CMK (cell line): Measurements from ENCODE around the gene PLEKHA6.

ENCODE experiments used
- DNase-seq: peaks from one replicate; pipeline ENCODE4 v3.0.0-alpha.2; 2010; ENCODE audit warnings: low read depth

Gene PLEKHA6

GRCh38 chr1:204286315-204286714, 73.4 kb downstream of the PLEKHA6 start:
- no peak for DNase-seq

GRCh38 chr1:204285436-204286305, 74.1 kb downstream of the PLEKHA6 start:
- DNase-seq: no peak

GRCh38 chr1:204284929-204285328, 74.8 kb downstream of the PLEKHA6 start:
- no peak for DNase-seq

GRCh38 chr1:204283711-204284651, 75.7 kb downstream of the PLEKHA6 start:
- DNase-seq: no peak

GRCh38 chr1:204282761-204283221, 76.9 kb downstream of the PLEKHA6 start:
- DNase-seq: no peak

GRCh38 chr1:204280099-204280961, 79.4 kb downstream of the PLEKHA6 start:
- no peak for DNase-seq

- DNase-seq: no peak
Measured at GRCh38 chr1:204278958-204279357, 80.8 kb downstream of the PLEKHA6 start.

- DNase-seq: no peak
Measured at GRCh38 chr1:204278251-204278650, 81.5 kb downstream of the PLEKHA6 start.

- no peak for DNase-seq
Measured at GRCh38 chr1:204277563-204278219, 82.0 kb downstream of the PLEKHA6 start.

- no peak for DNase-seq
Measured at GRCh38 chr1:204275695-204276370, 83.9 kb downstream of the PLEKHA6 start.

GRCh38 chr1:204274446-204274845, 85.3 kb downstream of the PLEKHA6 start:
- no peak for DNase-seq

GRCh38 chr1:204272505-204272904, 87.2 kb downstream of the PLEKHA6 start:
- no peak for DNase-seq

GRCh38 chr1:204271970-204272369, 87.8 kb downstream of the PLEKHA6 start:
- no peak for DNase-seq

GRCh38 chr1:204268101-204268500, 91.6 kb downstream of the PLEKHA6 start:
- no peak for DNase-seq

- DNase-seq: no peak
Measured at GRCh38 chr1:204267191-204267601, 92.5 kb downstream of the PLEKHA6 start.

GRCh38 chr1:204266504-204267034, 93.2 kb downstream of the PLEKHA6 start:
- DNase-seq: no peak

GRCh38 chr1:204265665-204266064, 94.1 kb downstream of the PLEKHA6 start:
- DNase-seq: no peak

- no peak for DNase-seq
Measured at GRCh38 chr1:204264805-204265204, 94.9 kb downstream of the PLEKHA6 start.

- DNase-seq: peak; percentile 56
Measured at GRCh38 chr1:204263254-204263910, 96.3 kb downstream of the PLEKHA6 start.
